Measurements from ENCODE around the gene LRR1. TPM values are rescaled to one million over a fixed set of nuclear protein-coding genes. Genes with fewer than 3 reads are reported as not detected.

The LRR1 gene, protein sequence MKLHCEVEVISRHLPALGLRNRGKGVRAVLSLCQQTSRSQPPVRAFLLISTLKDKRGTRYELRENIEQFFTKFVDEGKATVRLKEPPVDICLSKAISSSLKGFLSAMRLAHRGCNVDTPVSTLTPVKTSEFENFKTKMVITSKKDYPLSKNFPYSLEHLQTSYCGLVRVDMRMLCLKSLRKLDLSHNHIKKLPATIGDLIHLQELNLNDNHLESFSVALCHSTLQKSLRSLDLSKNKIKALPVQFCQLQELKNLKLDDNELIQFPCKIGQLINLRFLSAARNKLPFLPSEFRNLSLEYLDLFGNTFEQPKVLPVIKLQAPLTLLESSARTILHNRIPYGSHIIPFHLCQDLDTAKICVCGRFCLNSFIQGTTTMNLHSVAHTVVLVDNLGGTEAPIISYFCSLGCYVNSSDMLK
- polyA plus RNA-seq (2013), result 14.8 TPM

DNA sequence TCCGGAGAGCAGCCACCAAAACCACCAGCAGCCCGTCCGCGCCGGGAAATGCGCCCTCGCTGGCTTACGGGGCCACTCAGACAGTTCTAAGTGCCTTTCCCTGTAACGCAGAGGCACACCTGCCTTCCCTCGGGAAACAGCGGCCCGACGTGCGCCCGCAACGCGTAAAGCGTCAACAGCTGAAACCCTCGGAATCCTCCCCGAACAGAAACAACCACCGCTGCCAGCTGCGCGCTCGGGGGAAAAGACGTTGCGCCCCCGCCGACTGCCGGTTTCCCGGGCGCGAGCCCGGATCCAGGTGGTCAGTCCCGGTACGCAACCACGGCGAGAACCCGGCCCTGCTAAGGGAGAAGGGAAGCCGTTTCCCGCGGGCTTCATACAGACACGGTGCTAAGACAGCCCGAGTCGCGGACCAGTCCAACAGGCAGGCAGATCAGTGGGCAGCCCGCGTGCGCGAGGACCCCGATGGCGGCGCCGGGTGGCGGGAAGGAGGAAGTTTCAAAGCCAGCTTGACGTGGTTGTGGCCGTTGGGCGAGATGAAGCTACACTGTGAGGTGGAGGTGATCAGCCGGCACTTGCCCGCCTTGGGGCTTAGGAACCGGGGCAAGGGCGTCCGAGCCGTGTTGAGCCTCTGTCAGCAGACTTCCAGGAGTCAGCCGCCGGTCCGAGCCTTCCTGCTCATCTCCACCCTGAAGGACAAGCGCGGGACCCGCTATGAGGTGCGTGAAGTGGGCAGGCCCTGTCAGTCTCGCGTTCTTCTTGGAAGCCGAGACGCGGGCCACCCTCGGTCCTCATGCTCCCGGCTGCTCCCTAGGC is at the start of gene LRR1:
LRR1 (plus strand) TSS at position 456 of the 816 bp plus-strand sequence; CDS start at position 537, 81 bp downstream.
- Histone ChIP-seq H3K9me3 (ENCODE audit: control extremely low read depth in 1 of 5, control insufficient read depth in 4 of 5, insufficient read depth in 2 of 5, low read depth in 1 of 5, low read length in 4 of 5) (no peaks in the 10 kb centered on the region), H3K4me3 (ENCODE audit: control insufficient read depth in 1 of 7, extremely low read depth in 1 of 7, insufficient read depth in 4 of 7, low read depth in 2 of 7, low read length in 6 of 7) (peak within 1 kb of the TSS; percentile 88 to 98 (median 95)), H3K27ac (ENCODE audit: insufficient read depth in 1 of 2, low read depth in 1 of 2, low read length in 2 of 2, poor library complexity in 1 of 2, severe bottlenecking in 2 of 2) (peak within 1 kb of the TSS; percentile 97 to 99), H3K4me1 (ENCODE audit: control extremely low read depth in 1 of 4, control insufficient read depth in 4 of 4, insufficient read depth in 4 of 4, low read length in 3 of 4) (peaks cover 18 to 48% (median 32%) of the 10 kb centered on the region in 4 experiments), H3K36me3 (ENCODE audit: control insufficient read depth in 4 of 4, insufficient read depth in 4 of 4, low read length in 3 of 4) (peaks cover 0 to 12% (median 0%) of the 10 kb centered on the region in 4 experiments), H3K27me3 (replicated peaks in 2 of 5; ENCODE audit: control insufficient read depth in 4 of 5, insufficient read depth in 5 of 5, low read length in 4 of 5) (no peaks in the 10 kb centered on the region)
- DNase-seq, result peak; percentile 80 to 91 (median 87)
- ChIA-PET POLR2A (interaction anchor here (0.6 to 2.3 kb wide), 5 partner anchors 12 to 35 kb away, joined by 3 to 16 read pairs (median 9); partner anchors contain the start of genes DNAAF2, MGAT2, RPL36AL and RPS29), CTCF (interaction anchor here (0.7 to 3.4 kb wide), 4 partner anchors 11 to 101 kb away, joined by 3 to 20 read pairs (median 4); partner anchors contain the start of genes DNAAF2 and RPS29)
- under 1% methylated on average over 59 of the region's 77 CpGs for WGBS (ENCODE audit: insufficient coverage)

- no peaks in the 10 kb centered on the region for H3K9me3 ChIP-seq (ENCODE audit: control extremely low read depth in 1 of 5, control insufficient read depth in 4 of 5, insufficient read depth in 2 of 5, low read depth in 1 of 5, low read length in 4 of 5)
- H3K36me3 ChIP-seq (ENCODE audit: control insufficient read depth in 4 of 4, insufficient read depth in 4 of 4, low read length in 3 of 4), result no peaks in the 10 kb centered on the region
- WGBS (ENCODE audit: insufficient coverage), result no CpG with 5 or more reads among the region's 1 CpG
- no peak overlapping the region for H3K27ac ChIP-seq (ENCODE audit: insufficient read depth in 1 of 2, low read depth in 1 of 2, low read length in 2 of 2, poor library complexity in 1 of 2, severe bottlenecking in 2 of 2)
- H3K27me3 ChIP-seq (replicated peaks in 2 of 5; ENCODE audit: control insufficient read depth in 4 of 5, insufficient read depth in 5 of 5, low read length in 4 of 5), result no peaks in the 10 kb centered on the region
- POLR2A ChIA-PET, result no interaction called here
- peaks cover 0 to 4% (median under 1%) of the 10 kb centered on the region in 4 experiments for H3K4me1 ChIP-seq (ENCODE audit: control extremely low read depth in 1 of 4, control insufficient read depth in 4 of 4, insufficient read depth in 4 of 4, low read length in 3 of 4)
- no peak overlapping the region for H3K4me3 ChIP-seq (ENCODE audit: control insufficient read depth in 1 of 7, extremely low read depth in 1 of 7, insufficient read depth in 4 of 7, low read depth in 2 of 7, low read length in 6 of 7)
- CTCF ChIA-PET, result interaction anchor here (0.6 to 4.0 kb wide), 3 partner anchors 51 to 1632 kb away, joined by 3 to 58 read pairs (median 14); no protein-coding TSS in a partner anchor
- DNase-seq, result no peak
These were observed 49.3 kb upstream of the LRR1 start for GRCh38 chr14:49549446-49549845.

- CTCF ChIA-PET, result interaction anchor here (0.6 to 4.0 kb wide), 4 partner anchors 13 to 1633 kb away, joined by 3 to 58 read pairs (median 8); no protein-coding TSS in a partner anchor
- POLR2A ChIA-PET, result no interaction called here
- Histone ChIP-seq H3K4me1 (ENCODE audit: control extremely low read depth in 1 of 4, control insufficient read depth in 4 of 4, insufficient read depth in 4 of 4, low read length in 3 of 4) (peaks cover 0 to 4% (median under 1%) of the 10 kb centered on the region in 4 experiments), H3K36me3 (ENCODE audit: control insufficient read depth in 4 of 4, insufficient read depth in 4 of 4, low read length in 3 of 4) (no peaks in the 10 kb centered on the region), H3K27ac (ENCODE audit: insufficient read depth in 1 of 2, low read depth in 1 of 2, low read length in 2 of 2, poor library complexity in 1 of 2, severe bottlenecking in 2 of 2) (no peak overlapping the region), H3K4me3 (ENCODE audit: control insufficient read depth in 1 of 7, extremely low read depth in 1 of 7, insufficient read depth in 4 of 7, low read depth in 2 of 7, low read length in 6 of 7) (no peak overlapping the region), H3K27me3 (replicated peaks in 2 of 5; ENCODE audit: control insufficient read depth in 4 of 5, insufficient read depth in 5 of 5, low read length in 4 of 5) (no peaks in the 10 kb centered on the region), H3K9me3 (ENCODE audit: control extremely low read depth in 1 of 5, control insufficient read depth in 4 of 5, insufficient read depth in 2 of 5, low read depth in 1 of 5, low read length in 4 of 5) (no peaks in the 10 kb centered on the region)
- DNase-seq, result peak in 2 of 3 donors; percentile 9 to 18
- WGBS (ENCODE audit: insufficient coverage), result 86% methylated on average over 2 of the region's 4 CpGs
These were observed 48.9 kb upstream of the LRR1 start for GRCh38 chr14:49549881-49550280.

- H3K9me3 ChIP-seq (ENCODE audit: control extremely low read depth in 1 of 5, control insufficient read depth in 4 of 5, insufficient read depth in 2 of 5, low read depth in 1 of 5, low read length in 4 of 5), result no peaks in the 10 kb centered on the region
- POLR2A ChIA-PET, result interaction anchor here (0.6 kb wide), 1 partner anchor 425 kb away, joined by 4 read pairs; no protein-coding TSS in a partner anchor
- no CpG with 5 or more reads among the region's 5 CpGs for WGBS (ENCODE audit: insufficient coverage)
- no peaks in the 10 kb centered on the region for H3K27me3 ChIP-seq (replicated peaks in 2 of 5; ENCODE audit: control insufficient read depth in 4 of 5, insufficient read depth in 5 of 5, low read length in 4 of 5)
- CTCF ChIA-PET, result interaction anchor here (0.7 to 4.0 kb wide), 7 partner anchors 12 to 1635 kb away, joined by 3 to 58 read pairs (median 3); no protein-coding TSS in a partner anchor
- peak; percentile 22 to 38 (median 31) for DNase-seq
- no peak overlapping the region for H3K4me3 ChIP-seq (ENCODE audit: control insufficient read depth in 1 of 7, extremely low read depth in 1 of 7, insufficient read depth in 4 of 7, low read depth in 2 of 7, low read length in 6 of 7)
- H3K4me1 ChIP-seq (ENCODE audit: control extremely low read depth in 1 of 4, control insufficient read depth in 4 of 4, insufficient read depth in 4 of 4, low read length in 3 of 4), result peaks cover 0 to 4% (median under 1%) of the 10 kb centered on the region in 4 experiments
- no peaks in the 10 kb centered on the region for H3K36me3 ChIP-seq (ENCODE audit: control insufficient read depth in 4 of 4, insufficient read depth in 4 of 4, low read length in 3 of 4)
- no peak overlapping the region for H3K27ac ChIP-seq (ENCODE audit: insufficient read depth in 1 of 2, low read depth in 1 of 2, low read length in 2 of 2, poor library complexity in 1 of 2, severe bottlenecking in 2 of 2)
These were observed 48.2 kb upstream of the LRR1 start for GRCh38 chr14:49550286-49551184.

- ChIA-PET CTCF (interaction anchor here (1.2 to 4.0 kb wide), 2 partner anchors 90 to 96 kb away, joined by 3 to 58 read pairs; no protein-coding TSS in a partner anchor), POLR2A (no interaction called here)
- Histone ChIP-seq H3K9me3 (ENCODE audit: control extremely low read depth in 1 of 5, control insufficient read depth in 4 of 5, insufficient read depth in 2 of 5, low read depth in 1 of 5, low read length in 4 of 5) (no peaks in the 10 kb centered on the region), H3K4me3 (ENCODE audit: control insufficient read depth in 1 of 7, extremely low read depth in 1 of 7, insufficient read depth in 4 of 7, low read depth in 2 of 7, low read length in 6 of 7) (no peak overlapping the region), H3K27me3 (replicated peaks in 2 of 5; ENCODE audit: control insufficient read depth in 4 of 5, insufficient read depth in 5 of 5, low read length in 4 of 5) (no peaks in the 10 kb centered on the region), H3K36me3 (ENCODE audit: control insufficient read depth in 4 of 4, insufficient read depth in 4 of 4, low read length in 3 of 4) (no peaks in the 10 kb centered on the region), H3K4me1 (ENCODE audit: control extremely low read depth in 1 of 4, control insufficient read depth in 4 of 4, insufficient read depth in 4 of 4, low read length in 3 of 4) (peaks cover 0 to 4% (median under 1%) of the 10 kb centered on the region in 4 experiments), H3K27ac (ENCODE audit: insufficient read depth in 1 of 2, low read depth in 1 of 2, low read length in 2 of 2, poor library complexity in 1 of 2, severe bottlenecking in 2 of 2) (no peak overlapping the region)
- 80% methylated on average over 1 of the region's 2 CpGs for WGBS (ENCODE audit: insufficient coverage)
- DNase-seq, result no peak
These were observed 47.2 kb upstream of the LRR1 start for GRCh38 chr14:49551569-49551968.

DNA sequence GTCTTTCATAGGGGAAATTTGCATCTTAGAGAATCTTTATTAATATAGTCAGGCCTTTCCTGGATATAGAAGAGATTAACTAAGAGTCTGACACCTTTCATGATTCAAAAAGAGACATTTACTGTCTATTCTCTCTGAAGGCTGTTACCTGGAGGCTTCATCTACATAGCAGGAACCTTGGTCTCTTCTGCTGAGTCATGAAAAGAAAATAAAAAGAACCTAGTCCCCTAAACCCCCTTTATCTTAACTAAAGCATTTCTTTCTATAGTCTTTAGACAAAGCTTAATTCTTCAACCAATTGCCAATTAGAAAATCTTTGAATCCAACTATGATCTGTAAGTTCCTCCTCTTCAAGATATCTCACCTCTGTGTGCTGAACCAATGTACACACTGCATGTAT is 45.6 kb upstream of the LRR1 start:
- ChIA-PET CTCF (interaction anchor here (0.8 to 1.8 kb wide), 3 partner anchors 8 to 92 kb away, joined by 3 to 6 read pairs (median 4); no protein-coding TSS in a partner anchor), POLR2A (no interaction called here)
- no peak overlapping the region for H3K4me3 ChIP-seq (ENCODE audit: control insufficient read depth in 1 of 7, extremely low read depth in 1 of 7, insufficient read depth in 4 of 7, low read depth in 2 of 7, low read length in 6 of 7)
- H3K9me3 ChIP-seq (ENCODE audit: control extremely low read depth in 1 of 5, control insufficient read depth in 4 of 5, insufficient read depth in 2 of 5, low read depth in 1 of 5, low read length in 4 of 5), result no peaks in the 10 kb centered on the region
- H3K36me3 ChIP-seq (ENCODE audit: control insufficient read depth in 4 of 4, insufficient read depth in 4 of 4, low read length in 3 of 4), result no peaks in the 10 kb centered on the region
- no peak overlapping the region for H3K27ac ChIP-seq (ENCODE audit: insufficient read depth in 1 of 2, low read depth in 1 of 2, low read length in 2 of 2, poor library complexity in 1 of 2, severe bottlenecking in 2 of 2)
- no peaks in the 10 kb centered on the region for H3K27me3 ChIP-seq (replicated peaks in 2 of 5; ENCODE audit: control insufficient read depth in 4 of 5, insufficient read depth in 5 of 5, low read length in 4 of 5)
- peaks cover 0 to 4% (median under 1%) of the 10 kb centered on the region in 4 experiments for H3K4me1 ChIP-seq (ENCODE audit: control extremely low read depth in 1 of 4, control insufficient read depth in 4 of 4, insufficient read depth in 4 of 4, low read length in 3 of 4)
- DNase-seq, result no peak
